Right lobe of liver (tissue), 4 donors: ENCODE results near the gene IMP4.

Experiments
- POLR2A ChIP-seq: fragments of 450-650 bp; IDR thresholded peaks from one replicate; pipeline ENCODE4 v1.6.1; 2017; ENCODE audit warnings: antibody characterized with exemption, mild to moderate bottlenecking
- TF ChIP-seq, protein P1 (sequence below), 4 donors: fragments of 200-600 bp in 3 of 4; fragments of 450-650 bp in 1 of 4; IDR thresholded peaks; one replicate each; pipeline versions ENCODE4 v1.5.1 to v1.8.0; 2016 to 2022; ENCODE audit warnings: antibody characterized with exemption in 4 of 4, mild to moderate bottlenecking in 2 of 4
- donor health status: DM: no; HTN: no; CAD: no.
- donor health status: DM: no; HTN: no; CAD: no.
- donor health status: DM: no; HTN: yes; CAD: no.

DNA sequence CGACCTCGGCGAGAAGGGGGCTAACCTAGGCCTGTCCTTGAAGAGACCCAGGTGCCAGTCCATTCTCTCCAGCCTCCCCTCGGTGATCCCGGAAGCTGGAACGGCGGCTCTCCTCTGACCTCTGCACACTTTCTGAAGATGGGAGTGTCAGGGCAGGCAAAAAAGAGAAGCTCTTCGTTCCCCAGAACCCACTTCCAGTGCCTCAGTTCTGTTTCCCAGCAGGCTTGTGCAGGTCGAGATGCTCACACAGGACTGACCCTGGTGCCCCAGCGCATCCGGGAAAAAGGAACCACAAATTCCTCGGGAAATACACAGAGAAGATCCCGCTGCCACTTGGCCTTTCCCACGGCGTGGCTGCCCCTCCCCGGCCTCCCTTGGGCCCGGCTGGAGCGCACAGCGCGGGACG is 12.5 kb downstream of the IMP4 start:
- TF ChIP-seq, protein P1, sequence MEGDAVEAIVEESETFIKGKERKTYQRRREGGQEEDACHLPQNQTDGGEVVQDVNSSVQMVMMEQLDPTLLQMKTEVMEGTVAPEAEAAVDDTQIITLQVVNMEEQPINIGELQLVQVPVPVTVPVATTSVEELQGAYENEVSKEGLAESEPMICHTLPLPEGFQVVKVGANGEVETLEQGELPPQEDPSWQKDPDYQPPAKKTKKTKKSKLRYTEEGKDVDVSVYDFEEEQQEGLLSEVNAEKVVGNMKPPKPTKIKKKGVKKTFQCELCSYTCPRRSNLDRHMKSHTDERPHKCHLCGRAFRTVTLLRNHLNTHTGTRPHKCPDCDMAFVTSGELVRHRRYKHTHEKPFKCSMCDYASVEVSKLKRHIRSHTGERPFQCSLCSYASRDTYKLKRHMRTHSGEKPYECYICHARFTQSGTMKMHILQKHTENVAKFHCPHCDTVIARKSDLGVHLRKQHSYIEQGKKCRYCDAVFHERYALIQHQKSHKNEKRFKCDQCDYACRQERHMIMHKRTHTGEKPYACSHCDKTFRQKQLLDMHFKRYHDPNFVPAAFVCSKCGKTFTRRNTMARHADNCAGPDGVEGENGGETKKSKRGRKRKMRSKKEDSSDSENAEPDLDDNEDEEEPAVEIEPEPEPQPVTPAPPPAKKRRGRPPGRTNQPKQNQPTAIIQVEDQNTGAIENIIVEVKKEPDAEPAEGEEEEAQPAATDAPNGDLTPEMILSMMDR (IDR thresholded peaks at IDR 0.05): no peak
- TF ChIP-seq POLR2A: no peak
